Measurements from ENCODE around the gene PDLIM3. TPM values are rescaled to one million over a fixed set of nuclear protein-coding genes. Genes with fewer than 3 reads are reported as not detected.

Gene PDLIM3
- 12.6 and 18.0 TPM in 2 replicates for total RNA-seq

GRCh38 chr4:185534866-185535611, at the start of gene PDLIM3:
Gene PDLIM3 (minus strand): TSS chr4:185535507. CDS start chr4:185535434, 73 bp downstream.

GRCh38 chr4:185471235-185472102, 63.8 kb downstream of the PDLIM3 start, which contains the start of gene CCDC110:
Gene CCDC110 (minus strand): TSS chr4:185471733. CDS start chr4:185471683, 50 bp downstream.

Other genes with a start within 250 kb of the PDLIM3 start
- 0.37 and 1.1 TPM in 2 replicates for gene LRP2BP, start 139.6 kb downstream of the PDLIM3 start, total RNA-seq
- 5.7 and 6.9 TPM in 2 replicates for gene ANKRD37, start 138.7 kb downstream of the PDLIM3 start, total RNA-seq
- gene UFSP2, start 109.5 kb downstream of the PDLIM3 start, total RNA-seq: 20.9 and 22.2 TPM in 2 replicates
- 0.81 and 0.98 TPM in 2 replicates for gene CCDC110, start 63.8 kb downstream of the PDLIM3 start, total RNA-seq

Measured in cardiac ventricle fibroblast (primary cell).